Activated CD4-positive, alpha-beta T cell treated with anti-CD3 and anti-CD28 coated beads for 24 hours (primary cell): ENCODE data around the gene TMEM54.
A peak's percentile ranks its signal among the peaks of the same experiment; 100 is the strongest.

ENCODE experiments used
- DNase-seq, 2 donors: peaks; one replicate each; pipeline ENCODE4 v3.0.0-alpha.2; 2020; ENCODE audit warnings: low read depth in 2 of 2

The TMEM54 gene

GRCh38 chr1:32881871-32882850, 19.0 kb downstream of the TMEM54 start:
- no peak for DNase-seq

- DNase-seq: no peak
These were observed 19.9 kb downstream of the TMEM54 start for GRCh38 chr1:32881291-32881690.

- no peak for DNase-seq
These were observed 22.6 kb downstream of the TMEM54 start for GRCh38 chr1:32878637-32879041.

GRCh38 chr1:32878183-32878582, 23.0 kb downstream of the TMEM54 start:
- no peak for DNase-seq

- DNase-seq: no peak
These were observed 23.7 kb downstream of the TMEM54 start for GRCh38 chr1:32877211-32878110.

GRCh38 chr1:32876341-32877210, 24.6 kb downstream of the TMEM54 start:
- DNase-seq: peak; percentile 25 to 40

- no peak for DNase-seq
These were observed 26.1 kb downstream of the TMEM54 start for GRCh38 chr1:32874860-32875752.

GRCh38 chr1:32873484-32873883, 27.7 kb downstream of the TMEM54 start:
- no peak for DNase-seq

GRCh38 chr1:32872192-32872460, 29.1 kb downstream of the TMEM54 start:
- no peak for DNase-seq

GRCh38 chr1:32871364-32872191, 29.6 kb downstream of the TMEM54 start:
- DNase-seq: no peak

GRCh38 chr1:32870615-32871363, 30.4 kb downstream of the TMEM54 start, which contains the start of gene FNDC5:
TSS of gene FNDC5 (minus strand) at chr1:32870912.
- DNase-seq: no peak

- DNase-seq: no peak
These were observed 31.1 kb downstream of the TMEM54 start for GRCh38 chr1:32869923-32870614.

- DNase-seq: no peak
These were observed 32.3 kb downstream of the TMEM54 start for GRCh38 chr1:32868806-32869455.

GRCh38 chr1:32868085-32868484, 33.1 kb downstream of the TMEM54 start:
- DNase-seq: no peak

- no peak for DNase-seq
These were observed 33.5 kb downstream of the TMEM54 start for GRCh38 chr1:32867671-32868070.

- DNase-seq: no peak
These were observed 34.0 kb downstream of the TMEM54 start for GRCh38 chr1:32867151-32867550.

- no peak for DNase-seq
These were observed 35.4 kb downstream of the TMEM54 start for GRCh38 chr1:32865639-32866405.
